OCI-M2 (cell line): ENCODE results near the gene CES2.
"Not testable (repeated sequence)": the region's sequence is repeated elsewhere in the genome, so short reads cannot be mapped to it uniquely, and the experiment has no call there.

Source experiments
- DNase-seq: peaks from one replicate; lab custom pipeline; 2025; ENCODE audit not compliant: unreplicated experiment; lab: John Stamatoyannopoulos, UW

The CES2 gene

DNA sequence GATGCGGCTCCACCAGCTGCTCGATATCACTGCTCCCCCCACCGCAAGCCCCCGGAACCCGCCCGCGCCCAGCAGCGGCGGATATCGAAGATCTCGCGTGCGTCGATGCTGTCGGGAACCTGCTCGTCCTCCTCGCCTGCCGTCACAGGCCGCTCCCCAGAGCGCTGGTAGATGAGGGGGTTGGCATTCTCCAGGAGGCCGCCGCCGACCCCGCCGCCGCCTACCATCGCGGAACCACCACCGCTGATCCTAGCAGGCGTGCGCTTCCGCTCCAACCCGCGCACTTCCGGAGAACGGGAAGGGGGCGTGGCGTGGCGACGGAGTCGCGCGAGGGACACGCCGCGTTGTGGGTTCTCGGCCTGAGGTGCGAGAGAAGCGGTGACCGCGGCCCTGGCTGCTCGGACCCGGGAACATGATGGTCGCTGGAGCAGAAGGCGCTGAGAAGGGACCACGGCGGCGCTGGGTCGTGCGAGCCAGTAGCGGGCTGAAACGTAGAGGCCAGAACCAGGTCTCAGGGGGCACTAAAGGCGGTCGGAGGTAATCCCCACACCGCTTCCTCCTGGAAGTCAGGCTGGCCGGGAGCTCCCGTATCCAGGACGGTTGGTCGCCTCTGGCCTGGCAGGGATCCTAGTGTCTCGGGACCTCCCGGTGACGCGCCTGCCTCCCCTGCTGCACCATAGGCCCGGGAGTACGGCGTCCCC lies 1.0 kb upstream of the CES2 start, which contains the start of gene CIAO2B:
CIAO2B (minus strand) TSS at position 265 of the 701 bp plus-strand sequence; CDS start at position 227, 38 bp downstream.
- no peak for DNase-seq

DNA sequence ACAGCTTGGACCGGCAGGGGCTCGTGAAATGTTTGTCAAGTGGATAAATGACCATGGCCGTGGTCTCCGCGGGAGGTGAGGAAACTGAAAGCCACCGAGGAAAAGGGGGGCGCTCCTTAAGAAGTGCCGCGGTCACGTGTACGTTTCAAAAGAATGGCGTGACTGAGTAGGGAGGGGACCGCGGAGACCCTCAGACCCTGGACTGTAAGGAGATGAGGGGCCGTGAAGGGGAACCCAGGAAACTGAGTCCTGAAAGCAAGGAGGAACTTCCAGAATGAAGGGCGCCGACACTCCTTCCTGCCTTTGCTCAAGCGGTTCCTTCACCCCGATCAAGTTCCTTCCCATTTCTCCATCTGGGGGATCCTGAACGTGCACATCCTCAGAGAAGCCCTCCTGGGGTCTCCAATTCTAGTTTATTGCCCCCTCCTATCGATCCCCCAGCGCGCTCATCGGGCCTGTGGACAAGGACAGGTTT lies 440 bp upstream of the CES2 start:
- DNase-seq = not testable (repeated sequence)

DNA sequence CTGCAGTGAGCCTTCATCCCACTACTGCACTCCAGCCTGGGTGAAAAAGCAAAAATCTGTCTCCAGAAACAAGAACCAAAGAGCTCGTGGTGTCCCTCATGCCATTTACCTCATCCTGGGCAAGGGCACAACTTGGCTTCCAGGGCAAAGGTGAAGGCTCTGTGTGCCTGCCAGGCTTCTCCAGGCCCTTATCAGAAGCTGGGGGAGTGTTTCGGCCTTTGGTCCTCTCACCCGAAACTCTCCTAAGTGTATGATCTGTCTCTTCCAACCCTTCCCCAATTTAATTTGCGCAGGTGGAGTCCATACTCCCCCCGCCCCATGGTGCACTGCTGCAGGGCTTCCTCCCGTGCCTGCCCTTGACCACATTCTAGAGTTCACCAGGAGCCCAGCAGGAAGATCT lies 1.1 kb downstream of the CES2 start:
- no peak for DNase-seq

DNA sequence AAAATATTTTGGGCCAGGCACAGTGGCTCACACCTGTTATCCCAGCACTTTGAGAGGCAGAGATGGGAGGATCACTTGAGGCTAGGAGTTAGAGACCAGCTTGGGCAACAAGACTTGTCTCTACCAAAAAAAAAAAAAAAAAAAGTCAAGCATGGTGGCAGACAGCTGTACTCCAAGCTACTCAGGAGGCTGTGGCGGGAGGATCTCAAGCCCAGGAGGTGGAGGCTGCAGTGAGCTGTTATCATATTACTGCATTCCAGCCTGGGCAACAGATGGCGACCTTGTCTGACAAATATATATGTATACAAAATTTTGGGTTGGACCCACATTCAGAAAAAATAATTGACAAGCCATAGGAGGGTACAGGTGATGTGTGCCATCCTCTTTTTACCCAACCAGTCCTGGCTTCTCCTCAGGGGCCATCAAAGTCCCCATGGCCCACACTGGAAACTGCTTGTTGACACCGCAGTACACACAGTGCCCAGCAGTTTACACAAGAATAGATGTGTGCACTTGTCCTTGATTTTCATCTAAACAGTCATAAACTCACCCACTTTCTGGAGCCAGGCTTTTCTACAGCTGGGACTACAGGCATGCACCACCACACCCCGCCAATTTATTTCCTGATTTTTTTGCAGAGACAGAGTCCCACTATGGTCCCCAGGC lies 1.7 kb downstream of the CES2 start:
- no peak for DNase-seq

DNA sequence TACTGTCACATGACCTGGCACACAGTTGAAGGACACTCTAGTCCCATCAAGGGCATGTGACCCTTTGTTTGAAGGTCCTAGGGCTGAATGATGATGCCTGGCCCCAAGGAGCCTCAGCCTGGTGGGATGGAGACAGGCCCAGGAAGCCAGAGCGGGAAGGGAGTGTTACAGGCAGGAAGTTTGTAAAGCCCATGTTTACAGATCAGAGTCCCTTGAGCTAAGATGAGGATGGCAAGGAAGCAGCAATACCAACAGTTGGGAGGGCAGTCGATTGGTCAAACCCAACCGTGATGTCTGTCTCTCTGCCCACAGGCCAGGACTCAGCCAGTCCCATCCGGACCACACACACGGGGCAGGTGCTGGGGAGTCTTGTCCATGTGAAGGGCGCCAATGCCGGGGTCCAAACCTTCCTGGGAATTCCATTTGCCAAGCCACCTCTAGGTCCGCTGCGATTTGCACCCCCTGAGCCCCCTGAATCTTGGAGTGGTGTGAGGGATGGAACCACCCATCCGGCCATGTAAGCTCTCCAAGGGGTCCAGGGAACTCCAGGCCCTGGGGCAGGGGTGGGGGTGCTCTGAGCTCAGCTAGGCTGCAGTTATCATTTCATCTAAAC lies 2.5 kb downstream of the CES2 start:
- no peak for DNase-seq

DNA sequence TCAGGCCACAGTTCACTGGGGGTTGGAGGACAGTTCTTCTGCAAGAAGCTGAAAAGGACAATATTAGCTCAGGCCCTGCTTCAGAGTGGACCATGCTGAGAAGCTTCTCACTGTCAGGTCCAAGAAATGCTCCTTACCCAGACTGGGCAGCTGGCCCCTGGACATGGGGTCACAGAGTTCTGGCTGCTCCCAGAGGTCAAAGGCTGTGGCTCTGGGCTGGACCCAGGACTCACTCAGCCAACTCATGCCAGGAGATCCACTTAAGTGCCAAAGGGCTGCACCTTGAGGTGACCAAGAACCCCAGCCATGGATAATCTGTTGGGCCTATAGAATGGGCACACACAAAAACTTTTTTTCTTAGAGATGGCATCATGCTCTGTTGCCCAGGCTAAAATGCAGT lies 4.0 kb downstream of the CES2 start:
- DNase-seq = no peak

DNA sequence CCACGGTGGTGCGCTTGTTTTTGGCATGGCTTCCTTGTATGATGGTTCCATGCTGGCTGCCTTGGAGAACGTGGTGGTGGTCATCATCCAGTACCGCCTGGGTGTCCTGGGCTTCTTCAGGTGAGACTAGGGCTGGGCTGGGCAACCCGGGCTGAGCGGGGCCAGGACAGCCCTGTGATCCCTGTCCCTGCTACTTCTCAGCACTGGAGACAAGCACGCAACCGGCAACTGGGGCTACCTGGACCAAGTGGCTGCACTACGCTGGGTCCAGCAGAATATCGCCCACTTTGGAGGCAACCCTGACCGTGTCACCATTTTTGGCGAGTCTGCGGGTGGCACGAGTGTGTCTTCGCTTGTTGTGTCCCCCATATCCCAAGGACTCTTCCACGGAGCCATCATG lies 4.9 kb downstream of the CES2 start:
- no peak for DNase-seq

DNA sequence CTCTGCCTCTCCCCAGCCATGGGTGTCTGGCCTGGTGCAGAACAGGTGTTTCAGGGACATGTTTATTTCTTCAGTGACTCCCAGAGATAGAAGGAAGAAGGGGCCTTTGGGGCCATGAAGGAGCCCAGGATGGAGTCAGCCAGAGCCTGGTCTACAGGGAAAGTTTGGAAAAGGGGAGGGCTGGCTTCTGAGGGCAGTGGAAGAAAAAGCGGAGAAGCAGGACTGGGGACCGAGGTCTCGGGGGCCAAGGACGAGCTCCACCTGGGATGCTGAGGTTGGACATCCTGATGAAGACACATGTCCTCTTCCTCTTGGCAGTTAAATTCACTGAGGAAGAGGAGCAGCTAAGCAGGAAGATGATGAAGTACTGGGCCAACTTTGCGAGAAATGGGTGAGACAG lies 7.7 kb downstream of the CES2 start:
- no peak for DNase-seq

DNA sequence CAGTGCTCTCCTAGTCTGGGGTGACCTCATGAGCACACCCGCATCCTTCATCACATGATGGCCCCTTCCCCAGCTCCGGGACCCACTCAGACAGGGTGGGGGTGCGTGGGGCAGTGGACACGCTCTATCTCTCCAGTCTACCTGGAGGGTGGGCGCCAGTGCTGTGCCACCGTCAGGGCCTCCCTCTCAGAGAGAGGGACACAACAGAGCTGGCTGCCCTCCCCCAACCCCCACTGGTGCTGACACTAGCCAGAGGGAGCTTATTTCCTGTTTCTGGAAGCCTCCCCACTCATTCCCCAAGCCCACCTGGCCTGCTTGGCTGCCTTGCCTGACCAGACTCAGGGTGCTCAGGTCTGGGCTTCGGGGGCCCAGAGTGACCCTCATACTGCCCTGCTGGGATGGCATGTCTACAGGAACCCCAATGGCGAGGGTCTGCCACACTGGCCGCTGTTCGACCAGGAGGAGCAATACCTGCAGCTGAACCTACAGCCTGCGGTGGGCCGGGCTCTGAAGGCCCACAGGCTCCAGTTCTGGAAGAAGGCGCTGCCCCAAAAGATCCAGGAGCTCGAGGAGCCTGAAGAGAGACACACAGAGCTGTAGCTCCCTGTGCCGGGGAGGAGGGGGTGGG lies 8.2 kb downstream of the CES2 start:
- DNase-seq = no peak

DNA sequence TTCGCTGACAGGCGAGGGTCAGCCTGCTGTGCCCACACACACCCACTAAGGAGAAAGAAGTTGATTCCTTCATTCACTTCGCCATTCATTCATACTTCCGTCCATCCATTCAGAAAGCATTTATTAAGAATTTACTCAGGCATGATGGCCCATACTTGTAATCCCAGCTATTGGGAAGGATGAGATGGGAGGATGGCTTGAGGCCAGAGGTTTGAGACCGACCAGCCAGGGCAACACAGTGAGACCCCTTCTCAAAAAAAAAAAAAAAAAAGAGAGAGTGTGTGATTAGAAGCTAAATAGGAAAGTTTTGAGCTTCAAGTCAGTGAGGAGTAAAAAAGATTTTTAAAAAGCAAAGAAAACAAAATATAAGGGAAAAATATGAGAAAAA lies 8.7 kb downstream of the CES2 start:
- no peak for DNase-seq

DNA sequence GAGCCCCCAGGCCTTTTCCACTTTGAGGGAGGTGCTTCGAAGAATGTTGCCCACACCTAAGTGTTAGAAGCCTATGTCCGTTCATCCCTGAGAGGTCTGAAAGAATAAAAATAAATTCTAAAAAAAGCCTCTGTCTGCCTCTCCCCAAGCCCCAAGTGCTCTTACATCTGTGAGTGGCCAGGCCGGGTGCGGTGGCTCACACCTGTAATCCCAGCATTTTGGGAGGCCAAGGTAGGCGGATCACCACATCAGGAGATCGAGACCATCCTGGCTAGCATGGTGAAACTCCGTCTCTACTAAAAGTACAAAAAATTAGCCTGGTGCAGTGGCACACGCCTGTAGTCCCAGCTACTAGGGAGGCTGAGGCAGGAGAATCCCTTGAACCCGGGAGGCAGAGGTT lies 9.7 kb downstream of the CES2 start:
- not testable (repeated sequence) for DNase-seq

DNA sequence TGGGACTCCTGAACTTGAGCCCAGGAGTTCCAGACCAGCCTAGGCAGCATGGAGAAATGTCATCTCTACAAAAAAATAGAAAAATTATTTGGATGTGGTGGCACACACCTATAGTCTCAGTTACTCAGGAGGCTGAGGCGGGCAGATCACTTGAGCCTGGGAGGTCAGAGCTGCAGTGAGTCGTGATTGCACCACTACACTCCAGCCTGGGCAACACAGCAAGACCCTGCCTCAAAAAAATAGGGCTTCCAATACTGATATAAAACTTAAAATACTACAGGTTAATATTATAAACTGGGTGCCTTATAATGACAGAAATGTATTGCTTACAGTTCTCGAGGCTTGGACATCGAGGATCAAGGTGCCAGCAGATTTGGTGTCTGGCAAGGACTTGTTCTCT lies 10.6 kb downstream of the CES2 start:
- no peak for DNase-seq

DNA sequence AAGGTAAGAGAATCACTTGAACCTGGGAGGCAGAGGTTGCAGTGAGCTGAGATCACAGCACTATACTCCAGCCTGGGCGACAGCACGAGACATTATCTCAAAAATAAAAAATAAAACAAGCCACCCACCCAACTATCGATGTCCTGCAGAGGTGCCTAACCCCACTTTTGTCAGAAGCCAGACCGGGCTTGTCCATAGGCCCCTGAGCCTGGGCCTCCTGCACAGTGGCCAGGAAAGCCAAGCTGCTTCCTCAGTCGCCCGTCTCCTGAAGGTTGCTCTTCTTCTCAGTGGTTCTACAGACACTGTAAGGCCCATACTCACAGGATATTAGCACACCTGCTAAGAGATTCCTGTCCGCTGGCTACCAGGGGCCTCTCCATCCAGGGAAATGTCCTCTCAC lies 11.2 kb downstream of the CES2 start:
- DNase-seq = no peak

DNA sequence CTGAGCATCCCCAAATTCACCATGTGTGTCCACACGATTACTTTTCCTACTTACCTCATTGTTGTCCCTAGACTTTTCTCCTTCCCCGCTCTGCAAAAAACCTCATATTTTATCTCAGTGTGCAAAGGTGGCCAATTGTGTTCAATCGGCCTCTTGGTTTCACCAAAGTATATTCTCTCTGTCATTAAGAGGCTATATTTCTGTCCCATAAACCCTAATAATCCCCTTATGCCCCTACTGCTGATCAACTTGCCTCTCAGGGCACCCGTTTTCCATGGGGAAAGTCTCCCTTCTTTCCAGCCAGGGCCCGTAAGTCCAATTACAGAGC lies 11.6 kb downstream of the CES2 start:
- no peak for DNase-seq

DNA sequence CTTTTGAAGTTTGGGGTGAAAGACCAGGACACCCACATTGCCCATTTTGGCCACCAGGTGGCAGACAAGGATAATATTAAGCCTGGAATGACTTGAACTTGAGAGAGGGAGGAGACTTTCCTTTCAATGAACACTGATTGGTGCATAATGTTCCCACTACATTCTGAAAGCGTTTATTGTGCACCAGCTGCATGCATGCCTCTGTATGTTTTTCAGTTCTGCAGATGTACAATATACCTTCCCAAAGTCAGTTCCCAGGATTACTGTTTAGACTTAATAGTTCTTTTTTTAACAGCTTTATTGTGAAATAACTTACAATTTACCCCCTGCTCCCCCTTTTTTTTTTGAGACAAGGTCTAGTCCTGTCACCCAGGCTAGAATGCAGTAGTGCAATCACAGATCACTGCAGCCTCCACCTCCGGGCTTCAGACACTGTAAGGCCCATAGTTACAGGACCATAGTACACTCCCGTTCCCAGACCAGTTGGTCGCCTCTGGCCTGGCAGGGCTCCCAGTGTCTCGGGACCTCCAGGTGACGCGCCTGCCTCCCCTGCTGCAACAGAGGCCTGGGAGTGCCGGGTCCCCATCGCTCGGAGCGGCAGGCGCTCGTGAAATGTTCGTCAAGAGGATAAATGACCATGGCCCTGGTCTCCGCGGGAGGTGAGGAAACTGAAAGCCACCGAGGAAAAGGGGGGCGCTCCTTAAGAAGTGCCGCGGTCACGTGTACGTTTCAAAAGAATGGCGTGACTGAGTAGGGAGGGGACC lies 12.2 kb downstream of the CES2 start:
- DNase-seq = peak; percentile 59

DNA sequence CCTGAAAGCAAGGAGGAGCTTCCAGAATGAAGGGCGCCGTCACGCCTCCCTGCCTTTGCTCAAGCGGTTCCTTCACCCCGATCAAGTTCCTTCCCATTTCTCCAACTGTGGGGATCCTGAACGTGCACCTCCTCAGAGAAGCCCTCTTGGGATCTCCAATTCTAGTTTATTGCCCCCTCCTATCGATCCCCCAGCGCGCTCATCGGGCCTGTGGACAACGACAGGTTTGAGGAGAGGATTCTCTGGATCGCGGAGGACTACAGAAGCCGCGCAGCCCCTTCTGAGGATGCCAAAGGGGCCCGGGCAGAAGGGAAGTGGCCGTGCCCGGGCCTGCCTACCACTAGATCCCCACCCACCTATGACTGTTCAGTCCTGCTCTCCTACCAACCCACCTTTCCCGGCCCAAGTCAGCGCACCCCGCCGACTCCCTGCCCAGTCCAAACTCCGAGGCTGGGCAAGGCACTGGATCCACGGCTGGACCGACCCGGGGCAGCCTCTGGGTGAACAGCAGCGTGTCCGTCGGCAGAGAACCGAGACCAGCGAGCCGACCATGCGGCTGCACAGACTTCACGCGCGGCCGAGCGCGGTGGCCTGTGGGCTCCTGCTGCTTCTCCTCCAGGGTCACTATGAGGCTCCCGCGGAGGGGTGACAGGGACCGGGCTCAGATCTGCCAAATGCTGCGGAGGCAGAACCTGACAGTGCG lies 13.0 kb downstream of the CES2 start:
- DNase-seq = no peak

DNA sequence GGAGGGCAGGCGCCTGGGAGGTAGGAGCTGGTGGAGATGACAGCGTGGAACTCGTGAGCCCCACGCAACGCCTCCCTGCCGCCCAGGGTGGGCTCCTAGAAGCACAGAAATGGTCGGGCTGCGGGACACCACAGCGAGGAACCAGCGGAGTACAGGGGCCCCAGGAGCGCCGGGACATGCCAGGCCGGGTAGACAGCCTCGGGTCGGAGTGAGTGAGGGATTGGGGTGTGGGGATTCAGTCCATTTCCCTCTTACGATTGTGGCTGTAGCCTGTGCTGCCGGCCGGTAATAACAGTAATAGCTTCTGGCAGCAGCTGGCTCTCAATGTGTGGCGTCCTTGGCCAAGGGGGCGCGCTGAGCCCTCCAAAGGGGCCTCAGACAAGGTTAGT lies 13.5 kb downstream of the CES2 start:
- DNase-seq = no peak

DNA sequence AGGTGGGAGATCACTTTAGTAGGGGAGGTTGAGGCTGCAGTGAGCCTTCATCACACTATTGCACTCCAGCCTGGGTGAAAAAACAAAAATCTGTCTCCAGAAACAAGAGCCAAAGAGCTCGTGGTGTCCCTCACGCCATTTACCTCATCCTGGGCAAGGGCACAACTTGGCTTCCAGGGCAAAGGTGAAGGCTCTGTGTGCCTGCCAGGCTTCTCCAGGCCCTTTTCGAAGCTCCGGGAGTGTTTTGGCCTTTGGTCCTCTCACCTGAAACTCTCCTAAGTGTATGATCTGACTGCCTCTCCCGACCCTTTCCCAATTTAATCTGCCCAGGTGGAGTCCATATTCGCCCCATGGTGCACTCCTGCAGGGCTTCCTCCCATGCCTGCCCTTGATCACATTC lies 14.2 kb downstream of the CES2 start:
- no peak for DNase-seq

DNA sequence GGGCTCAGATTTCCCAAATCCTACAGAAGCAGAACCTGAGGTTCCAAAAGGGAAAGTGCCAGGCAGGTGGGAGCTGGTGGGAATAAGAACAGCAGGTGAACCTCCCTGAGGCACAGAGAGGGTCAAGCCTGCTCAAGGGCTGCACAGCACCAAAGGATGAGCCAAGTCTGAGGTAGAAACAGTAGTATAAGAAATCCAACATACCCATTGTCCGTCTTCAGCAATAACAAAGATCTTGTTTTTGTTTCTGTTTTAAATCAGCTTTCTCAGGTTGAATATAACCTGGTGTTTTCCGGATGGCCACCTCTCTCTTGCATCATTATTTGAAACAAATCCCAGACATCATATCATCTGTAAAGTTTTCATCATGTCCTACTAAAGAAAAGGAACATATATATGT lies 15.1 kb downstream of the CES2 start:
- DNase-seq = no peak

DNA sequence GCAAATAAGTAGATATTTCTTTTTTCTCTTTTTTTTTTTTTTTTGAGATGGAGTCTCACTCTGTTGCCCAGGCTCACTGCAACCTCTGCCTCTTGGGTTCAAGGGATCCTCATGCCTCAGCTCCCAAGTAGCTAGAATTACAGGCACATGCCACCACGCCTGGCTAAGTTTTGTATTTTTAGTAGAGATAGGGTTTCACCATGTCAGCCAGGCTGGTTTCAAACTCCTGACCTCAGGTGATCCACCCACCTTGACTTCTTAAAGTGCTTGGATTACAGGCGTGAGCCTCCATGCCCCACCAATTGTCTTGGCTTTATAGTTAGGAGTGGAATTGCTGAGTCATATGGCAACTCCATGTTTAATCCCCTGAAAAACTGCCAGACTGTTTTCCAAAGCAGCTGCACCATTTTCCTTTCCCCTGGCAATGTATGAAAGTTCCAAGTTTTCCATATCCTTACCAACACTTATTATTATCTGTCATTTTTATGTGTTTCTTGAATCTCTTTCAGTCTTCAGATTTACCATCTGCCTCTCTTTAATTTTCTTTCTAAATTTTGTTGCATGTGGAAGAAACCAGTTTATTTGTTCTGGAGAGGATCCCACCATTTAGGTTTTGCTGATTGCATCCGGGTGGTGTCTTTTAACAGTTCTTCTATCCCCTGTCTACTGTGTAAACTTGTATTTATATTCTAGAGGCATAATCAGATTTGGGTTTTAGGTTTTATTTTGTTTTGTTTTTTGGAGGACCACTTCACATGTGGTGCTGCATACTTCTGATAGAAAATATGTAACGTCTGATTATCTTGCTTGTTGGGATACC lies 15.9 kb downstream of the CES2 start:
- no peak for DNase-seq
